ENCODE data around the gene TBC1D8.

Gene TBC1D8

DNA sequence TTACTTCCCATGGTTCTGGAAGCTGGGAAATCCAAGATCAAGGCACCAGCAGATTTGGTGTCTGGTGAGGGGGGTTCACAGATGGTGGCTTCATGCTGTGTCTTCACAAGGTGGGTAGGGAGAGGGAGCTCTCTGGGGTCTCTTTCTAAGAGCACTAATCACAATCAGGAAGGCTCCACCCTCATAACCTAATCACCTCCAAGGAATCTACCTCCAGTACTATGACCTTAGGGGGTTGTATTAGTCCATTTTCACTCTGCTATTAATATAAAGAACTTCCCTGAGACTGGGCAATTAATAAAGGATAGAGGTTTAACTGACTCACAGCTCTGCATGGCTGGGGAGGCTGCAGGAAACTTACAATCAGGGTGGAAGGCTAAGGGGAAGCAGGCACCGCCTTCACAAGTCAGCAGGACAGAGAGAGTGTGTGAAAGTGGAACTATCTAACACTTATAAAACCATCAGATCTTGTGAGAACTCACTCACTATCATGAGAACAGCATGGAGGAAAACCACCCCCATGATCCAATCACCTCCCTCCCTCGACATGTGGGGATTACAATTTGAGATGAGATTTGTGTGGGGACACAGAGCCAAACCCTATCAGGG lies 17.6 kb downstream of the TBC1D8 start:
- DNase-seq: no peak

DNA sequence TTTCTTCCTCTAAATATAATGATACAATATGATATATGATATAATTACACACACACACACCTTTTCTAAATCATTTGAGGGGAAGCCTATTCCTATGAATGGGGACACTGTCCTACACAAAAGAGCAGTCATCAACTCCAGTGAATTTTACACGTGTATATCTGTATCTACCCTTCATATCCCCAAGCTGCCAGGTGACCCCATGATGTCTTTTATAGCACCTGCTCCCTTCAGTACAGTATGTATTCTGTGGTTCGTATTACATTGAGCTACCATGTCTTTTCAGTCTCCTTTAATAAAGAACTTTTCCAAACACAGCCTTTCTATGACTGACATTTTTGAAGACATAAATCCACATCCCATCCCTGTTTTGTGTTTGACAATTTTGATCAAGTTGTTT lies 19.0 kb downstream of the TBC1D8 start:
- no peak for DNase-seq

GRCh38 chr2:101130081-101130480 lies 21.1 kb downstream of the TBC1D8 start:
- DNase-seq: no peak

- no peak for DNase-seq
Measured at GRCh38 chr2:101127319-101128056, 23.7 kb downstream of the TBC1D8 start.

DNA sequence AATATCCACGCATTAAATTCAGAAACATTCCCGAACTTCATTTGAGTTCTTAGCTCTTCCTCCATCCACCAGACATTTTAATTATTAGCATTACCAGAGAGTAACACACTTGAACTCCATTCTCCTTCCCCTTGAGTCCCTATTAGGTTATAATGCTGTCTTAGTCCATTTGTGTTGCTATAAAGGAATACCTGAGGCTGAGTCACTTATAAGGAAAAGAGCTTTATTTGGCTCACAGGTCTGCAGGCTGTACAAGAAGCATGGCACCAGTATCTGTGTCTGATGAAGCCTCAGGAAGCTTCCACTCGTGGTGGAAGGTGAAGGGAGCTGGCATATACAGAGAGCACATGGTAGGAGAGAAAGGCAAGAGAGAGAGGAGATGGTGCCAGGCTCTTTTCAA lies 25.4 kb downstream of the TBC1D8 start:
- no peak for DNase-seq

DNA sequence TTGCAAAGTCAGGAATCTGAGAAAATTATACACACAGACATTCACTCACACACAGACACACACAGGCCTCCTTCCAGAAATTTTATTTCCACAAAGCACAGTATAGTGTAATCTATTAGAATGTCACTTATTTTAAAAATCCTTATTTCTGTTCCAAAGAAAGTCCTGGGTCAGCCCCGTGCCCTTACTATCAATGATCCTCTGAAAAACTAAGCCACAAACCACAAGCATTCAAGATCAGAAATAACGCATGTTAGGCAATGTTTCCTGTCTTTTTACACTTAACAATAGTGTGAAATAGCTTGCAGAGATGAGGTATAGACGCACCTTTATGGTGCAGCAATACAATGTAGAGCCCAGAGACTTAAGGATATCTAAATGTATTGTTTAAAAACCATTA lies 25.8 kb downstream of the TBC1D8 start:
- DNase-seq: no peak

- no peak for DNase-seq
Measured at GRCh38 chr2:101124643-101125366, 26.4 kb downstream of the TBC1D8 start.

GRCh38 chr2:101123795-101124471 lies 27.2 kb downstream of the TBC1D8 start:
- DNase-seq: no peak

DNA sequence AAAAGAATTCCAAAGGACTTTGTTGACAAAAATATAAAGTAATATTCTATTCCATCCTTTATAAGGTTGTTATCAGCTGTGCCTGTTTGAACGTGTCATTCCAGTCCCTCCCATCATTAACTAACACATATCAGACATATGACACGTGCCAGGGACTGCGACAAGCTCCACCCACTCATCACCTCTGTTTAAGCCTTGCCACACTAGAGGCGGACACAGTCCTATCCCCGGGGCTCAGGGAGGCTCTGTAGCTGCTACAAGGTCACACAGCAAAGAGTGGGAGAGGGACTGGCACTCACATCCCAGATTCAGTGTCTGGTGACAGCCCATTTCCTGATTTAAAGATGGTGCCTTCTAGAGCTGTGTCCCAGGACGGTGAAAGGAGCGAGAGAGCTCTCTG lies 30.0 kb downstream of the TBC1D8 start:
- DNase-seq: no peak

DNA sequence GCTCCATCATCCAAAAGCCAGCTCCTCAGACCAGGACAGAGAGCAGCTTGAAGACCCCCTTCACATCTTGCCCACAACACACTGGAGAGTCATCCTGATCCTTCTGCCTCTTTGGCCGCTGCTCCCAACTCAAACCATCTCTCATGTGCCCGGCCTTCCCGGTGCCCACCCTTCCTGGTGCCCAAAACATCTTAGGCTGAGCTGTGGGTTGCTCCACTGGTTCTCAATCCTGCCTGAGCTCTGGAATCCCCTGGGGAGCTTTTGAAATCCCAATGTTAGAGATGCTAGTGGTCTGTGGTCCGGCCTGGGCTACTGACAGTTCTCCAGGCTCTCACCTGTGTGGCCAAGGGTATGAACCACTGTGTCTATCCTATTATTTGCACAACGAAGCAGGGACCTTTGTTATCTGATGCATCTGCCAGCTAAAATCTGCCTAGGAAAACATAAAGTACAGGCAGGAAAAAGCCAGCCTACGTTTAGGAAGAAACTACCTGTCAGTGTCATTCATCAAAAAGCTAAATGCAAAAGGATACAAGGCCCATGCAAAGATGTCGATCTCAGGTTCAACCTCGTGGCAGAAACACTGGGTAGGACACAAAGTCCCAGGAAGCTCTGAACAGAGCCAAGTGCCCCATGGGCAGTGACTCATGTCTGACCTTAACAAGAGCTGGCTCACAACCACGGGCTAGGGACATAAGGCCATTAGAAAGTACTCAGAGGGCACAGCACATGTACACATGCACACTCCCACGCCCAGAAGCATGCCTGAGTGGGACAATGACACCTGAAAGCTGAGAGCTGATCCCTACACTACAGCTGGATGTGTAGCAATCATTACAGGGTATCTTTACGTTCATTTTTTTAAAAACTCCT lies 30.8 kb downstream of the TBC1D8 start:
- no peak for DNase-seq

- no peak for DNase-seq
Measured at GRCh38 chr2:101119431-101119830, 31.8 kb downstream of the TBC1D8 start.

GRCh38 chr2:101116841-101117552 lies 34.2 kb downstream of the TBC1D8 start:
- no peak for DNase-seq

DNA sequence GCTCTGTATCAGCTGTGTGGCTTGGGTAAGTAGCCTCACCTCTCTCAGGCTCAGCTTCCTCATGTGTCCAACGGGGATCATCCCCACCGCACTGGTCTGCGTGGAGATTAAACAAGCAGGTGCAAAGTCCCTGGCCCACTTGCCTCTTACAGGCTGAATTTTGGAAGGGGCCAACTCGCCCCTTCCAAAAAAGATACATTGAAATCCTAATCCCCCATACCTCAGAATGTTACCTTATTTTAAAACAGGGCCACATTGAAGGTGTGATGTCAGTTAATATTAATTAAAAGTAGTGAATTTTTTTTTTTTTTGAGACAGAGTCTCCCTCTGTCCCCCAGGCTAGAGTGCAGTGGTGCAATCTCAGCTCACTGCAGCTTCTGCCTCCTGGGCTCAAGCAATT lies 34.8 kb downstream of the TBC1D8 start:
- no peak for DNase-seq

GRCh38 chr2:101115664-101116063 lies 35.5 kb downstream of the TBC1D8 start:
- DNase-seq: no peak

GRCh38 chr2:101114815-101115214 lies 36.4 kb downstream of the TBC1D8 start:
- DNase-seq: no peak

- DNase-seq: no peak
Measured at GRCh38 chr2:101114268-101114783, 36.9 kb downstream of the TBC1D8 start.

GRCh38 chr2:101113441-101114267 lies 37.5 kb downstream of the TBC1D8 start:
- no peak for DNase-seq

- no peak for DNase-seq
Measured at GRCh38 chr2:101112772-101113157, 38.4 kb downstream of the TBC1D8 start.

DNA sequence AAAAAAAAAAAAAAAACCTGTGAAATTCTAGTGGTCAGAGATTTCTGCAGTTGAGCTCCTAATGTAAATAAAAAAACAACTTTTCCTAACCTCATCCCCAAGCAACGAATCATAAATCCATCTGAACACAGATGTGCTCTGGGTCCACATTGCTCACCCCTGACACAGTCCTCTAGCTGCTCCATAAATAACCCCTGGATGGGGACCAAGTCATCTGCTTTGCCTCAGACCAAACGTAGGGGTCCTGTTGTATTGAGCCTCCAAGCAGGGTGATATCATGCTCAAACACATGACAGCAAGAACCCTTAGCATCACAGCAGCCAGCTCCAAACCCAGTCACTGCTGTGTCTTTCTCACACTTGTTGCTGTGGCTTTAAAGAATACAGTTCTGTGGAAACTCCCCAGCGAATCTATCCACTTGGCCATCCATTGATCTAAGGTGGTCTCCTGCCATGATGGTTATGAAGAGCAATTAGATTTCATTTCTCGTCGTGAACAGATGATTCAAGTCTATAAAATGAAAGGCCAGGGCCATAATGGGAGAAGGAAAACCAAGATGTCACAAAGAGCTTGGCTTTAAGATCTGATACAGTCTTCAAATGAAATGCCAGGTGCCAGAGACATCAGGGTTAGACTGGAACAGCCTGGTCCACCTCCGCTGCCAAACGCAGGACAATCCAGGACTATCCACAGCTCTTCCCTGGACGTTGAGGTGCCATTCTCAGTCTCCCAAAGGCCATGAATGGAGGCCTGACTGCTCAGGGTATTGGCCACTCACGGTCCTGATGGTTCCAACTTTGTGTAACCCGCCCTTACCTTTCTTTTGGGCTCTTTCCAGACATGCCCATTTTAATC lies 39.0 kb downstream of the TBC1D8 start:
- no peak for DNase-seq
